ENCODE results near the gene IARS1. TPM values are rescaled to one million over a fixed set of nuclear protein-coding genes. Genes with fewer than 3 reads are reported as not detected.

IARS1 gene
- total RNA-seq, 2 donors from 2014 or later: 50.4 to 73.3 TPM

DNA sequence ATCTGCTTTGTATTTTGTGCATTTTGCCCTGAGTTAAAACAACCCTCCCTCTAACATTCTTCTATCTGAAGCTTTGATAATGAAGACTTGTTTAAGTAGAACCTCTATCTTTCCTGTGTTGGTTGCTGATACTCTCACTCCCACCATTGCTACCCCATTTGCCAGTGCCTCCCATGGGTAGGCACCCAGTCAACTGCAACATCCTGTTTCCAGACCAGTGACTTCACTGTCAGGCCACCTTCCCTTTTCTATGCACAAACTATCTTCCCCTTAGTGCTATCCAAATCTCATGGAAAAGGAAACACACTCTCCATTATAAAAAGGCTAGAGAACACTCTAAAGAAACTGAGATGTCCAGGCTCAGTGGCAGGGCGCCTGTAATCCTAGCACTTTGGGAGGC lies 5.6 kb upstream of the IARS1 start:
- DNase-seq: no peak
- intact Hi-C loops (cut with DNase I): no loop called here
- ATAC-seq: no peak

DNA sequence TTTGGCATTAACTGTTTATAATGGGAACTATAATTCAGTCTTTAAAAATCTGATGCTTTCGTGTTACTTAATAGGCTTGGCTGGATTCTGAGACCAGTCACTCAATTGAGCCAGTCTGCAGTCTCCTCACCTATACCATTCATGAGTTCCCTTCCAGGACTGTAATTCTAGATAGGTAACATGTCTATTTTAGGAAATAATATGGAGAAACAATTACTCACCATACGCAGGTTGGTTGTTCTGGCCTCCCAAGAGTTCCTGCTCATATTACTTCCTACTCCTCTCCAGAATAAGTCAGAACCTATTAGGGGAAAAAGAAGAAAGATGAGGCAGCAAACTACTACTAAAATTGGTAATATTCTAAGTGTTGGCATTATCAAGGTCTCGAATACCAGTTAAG lies 4.5 kb upstream of the IARS1 start:
- ATAC-seq (no peak), DNase-seq (no peak)
- intact Hi-C loops (cut with DNase I): no loop called here

DNA sequence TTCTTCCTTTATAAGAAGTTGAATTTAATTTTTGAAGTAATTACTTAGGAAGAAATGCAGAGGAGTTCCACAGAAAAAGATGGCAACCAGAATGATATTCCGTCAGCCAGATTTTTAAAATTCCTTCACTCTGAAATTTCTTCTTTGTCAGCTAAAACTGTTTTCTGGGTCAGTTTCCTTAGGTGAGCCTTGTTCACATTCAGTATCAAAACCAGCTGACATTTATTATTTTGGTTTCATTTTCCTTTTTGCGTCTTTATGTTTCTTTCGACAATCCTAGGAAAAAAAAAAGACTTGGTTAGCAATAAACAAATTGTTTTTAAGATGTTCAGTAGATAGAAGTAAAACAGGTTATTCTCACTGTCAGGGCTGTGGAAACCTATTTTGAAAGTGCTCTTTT lies 4.1 kb upstream of the IARS1 start:
- no peak for ATAC-seq
- no peak for DNase-seq
- intact Hi-C loops (cut with DNase I): no loop called here

DNA sequence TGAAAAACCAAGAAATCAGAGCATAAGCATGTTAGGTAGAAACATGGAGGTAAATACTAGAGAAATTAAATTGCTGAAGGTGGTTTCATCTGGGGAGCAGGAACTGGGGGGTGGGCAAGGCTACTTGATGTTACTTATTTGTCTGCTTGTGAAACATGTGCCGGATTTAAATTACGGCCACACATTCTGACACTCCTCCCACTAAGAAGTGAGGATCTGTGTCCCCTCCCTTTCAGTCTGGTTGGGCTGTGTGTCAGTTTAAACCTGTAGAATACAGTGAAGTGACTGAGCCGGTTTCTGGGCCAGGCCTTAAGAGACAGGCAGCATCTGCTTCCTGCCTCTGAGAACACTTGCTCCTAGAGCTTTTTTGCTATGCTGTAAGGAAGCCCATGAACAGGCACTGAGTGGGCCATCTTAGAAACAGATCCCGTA lies 2.3 kb upstream of the IARS1 start:
- DNase-seq (no peak), ATAC-seq (no peak)
- intact Hi-C loops (cut with DNase I): no loop called here

DNA sequence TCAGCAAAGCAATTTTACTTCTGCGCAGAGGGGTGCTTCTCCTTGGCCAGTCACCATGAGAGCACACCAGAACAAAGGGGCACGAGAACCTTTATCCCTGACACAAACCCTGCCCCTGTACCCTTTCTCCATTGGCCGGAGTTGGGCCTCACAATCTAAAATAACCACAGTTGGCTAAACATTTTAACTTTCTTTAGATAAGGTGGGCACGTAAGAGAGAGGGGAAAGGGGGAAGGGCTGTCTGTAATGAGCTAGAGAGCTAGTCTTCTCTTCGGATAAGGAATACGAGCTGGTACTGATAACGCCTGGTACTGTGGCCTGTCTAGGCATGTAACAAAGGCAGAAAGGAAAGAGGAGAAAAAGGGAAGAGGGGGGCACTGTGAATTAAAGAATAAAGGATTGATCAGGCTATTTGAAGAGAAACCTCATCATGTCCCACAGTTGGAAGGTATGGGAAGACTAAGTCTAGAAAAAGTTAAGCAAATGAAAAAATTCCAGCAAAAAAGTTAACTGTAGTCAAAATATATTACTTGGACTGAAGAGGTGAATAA lies 1.8 kb upstream of the IARS1 start:
- intact Hi-C loops (cut with DNase I): no loop called here
- DNase-seq: no peak
- ATAC-seq: no peak

DNA sequence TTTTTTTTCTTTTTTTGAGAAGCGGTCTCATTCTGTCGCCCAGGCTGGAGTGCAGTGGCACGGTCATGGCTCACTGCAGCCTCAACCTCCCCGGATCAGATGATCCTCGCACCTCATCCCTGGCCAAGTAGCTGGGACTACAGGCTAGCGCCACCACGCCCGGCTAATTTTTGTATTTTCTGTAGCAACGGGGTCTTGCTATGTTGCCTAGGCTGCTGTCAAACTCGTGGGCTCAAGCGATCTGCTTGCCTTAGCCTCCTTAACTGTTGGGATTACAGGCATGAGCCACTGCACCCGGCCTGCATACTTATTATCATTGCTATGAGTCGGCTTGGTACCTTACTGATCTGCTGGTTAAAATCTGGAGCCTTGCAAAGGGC lies 790 bp upstream of the IARS1 start:
- DNase-seq (no peak), ATAC-seq (peak in 1 of 2 donors; percentile 24)
- intact Hi-C loops (cut with DNase I): no loop called here

DNA sequence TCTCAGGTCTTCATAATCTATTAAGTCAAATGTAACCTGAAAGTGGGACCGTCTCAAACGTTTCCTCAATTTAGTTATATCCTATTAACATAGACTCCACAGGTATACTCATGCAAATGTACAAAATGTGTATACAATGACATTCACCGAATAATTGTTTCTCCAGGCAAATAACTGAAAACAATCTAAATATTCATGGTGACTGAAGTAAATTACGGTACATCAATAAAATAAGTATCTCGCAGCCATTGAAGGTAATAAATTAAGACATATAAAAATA lies 482 bp downstream of the IARS1 start:
- ATAC-seq (no peak), DNase-seq (no peak)
- intact Hi-C loops (cut with DNase I): no loop called here

DNA sequence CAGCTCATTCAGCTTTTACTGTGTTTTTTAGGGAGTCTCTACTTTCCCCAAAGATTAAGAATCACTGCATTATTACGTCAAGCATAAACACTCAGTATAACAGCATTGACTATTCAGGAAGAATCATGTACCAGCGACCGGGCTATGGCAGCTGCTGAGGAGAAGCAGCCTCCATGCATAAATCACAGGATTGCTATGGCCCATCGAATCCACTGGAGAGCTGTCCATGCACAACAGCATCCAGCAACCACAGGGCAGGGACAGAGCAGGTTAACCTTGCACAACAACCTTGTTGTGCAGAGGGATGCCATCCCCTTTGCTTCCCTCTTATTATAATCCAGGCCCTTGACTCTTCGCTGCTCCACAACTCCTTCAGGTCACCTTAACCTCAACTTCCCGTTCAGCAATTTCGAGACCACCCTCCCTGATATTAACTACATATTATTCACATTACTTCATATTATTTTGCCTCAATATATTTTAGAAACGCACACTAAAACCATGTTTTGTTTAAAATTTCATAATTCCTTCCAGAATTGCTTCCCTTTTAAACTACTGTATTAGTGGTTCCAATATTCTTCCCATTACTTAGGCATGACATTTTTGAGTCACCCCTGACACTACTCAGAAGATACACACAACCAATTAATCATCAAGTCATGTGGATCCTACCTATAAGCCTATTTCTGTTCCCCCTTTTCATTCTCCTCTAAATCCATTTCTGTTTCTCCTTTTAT lies 991 bp downstream of the IARS1 start:
- DNase-seq (no peak), ATAC-seq (no peak)
- intact Hi-C loops (cut with DNase I): no loop called here

DNA sequence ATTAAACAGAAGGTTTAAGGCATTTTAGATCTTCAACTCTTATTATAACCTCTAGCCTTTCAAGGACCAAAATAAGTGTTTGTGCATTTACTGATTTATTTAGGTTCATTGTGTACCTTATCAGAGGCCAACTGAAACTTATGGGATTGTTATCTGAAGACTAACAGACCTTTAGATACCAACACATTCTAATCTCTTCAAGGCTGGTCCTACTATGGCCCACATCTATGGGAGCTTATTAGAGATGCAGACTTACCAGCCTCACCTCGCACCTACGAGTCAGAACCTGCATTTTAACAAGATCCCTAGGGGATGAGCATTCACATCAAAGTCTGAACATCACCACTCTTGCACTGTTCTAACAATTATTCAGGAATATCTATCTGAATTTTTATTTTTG lies 1.9 kb downstream of the IARS1 start:
- no peak for DNase-seq
- ATAC-seq: no peak
- intact Hi-C loops (cut with DNase I): no loop called here

DNA sequence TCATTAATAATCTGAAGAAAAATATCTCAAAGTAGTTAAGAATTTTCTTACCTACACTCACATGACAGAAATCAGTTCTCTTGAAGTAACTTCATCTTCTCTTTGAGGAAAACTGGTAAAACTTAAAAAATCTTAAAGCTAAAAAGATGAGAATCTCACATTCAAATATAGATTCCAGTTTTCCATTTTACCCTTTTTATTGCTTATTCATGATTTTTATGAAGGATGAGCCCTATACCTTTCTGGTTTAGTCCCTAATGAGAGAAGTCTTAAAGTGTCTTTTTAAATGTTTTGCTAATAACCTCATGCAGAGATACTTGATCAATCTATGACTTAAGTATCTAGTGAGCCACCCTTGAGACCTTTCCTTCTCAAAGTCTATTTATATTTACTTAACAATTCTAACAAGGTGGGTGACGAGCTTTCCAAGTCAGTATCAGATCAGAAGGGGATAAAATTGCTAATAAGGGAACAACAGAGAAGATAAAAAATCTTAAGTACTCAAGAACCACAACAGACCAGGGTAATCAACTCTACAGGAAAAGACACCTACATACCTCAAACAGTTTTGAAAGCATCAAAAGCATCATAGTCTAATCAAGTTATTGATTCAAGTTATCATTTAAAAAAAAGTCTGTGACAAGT lies 2.6 kb downstream of the IARS1 start:
- DNase-seq (no peak), ATAC-seq (no peak)
- intact Hi-C loops (cut with DNase I): no loop called here

DNA sequence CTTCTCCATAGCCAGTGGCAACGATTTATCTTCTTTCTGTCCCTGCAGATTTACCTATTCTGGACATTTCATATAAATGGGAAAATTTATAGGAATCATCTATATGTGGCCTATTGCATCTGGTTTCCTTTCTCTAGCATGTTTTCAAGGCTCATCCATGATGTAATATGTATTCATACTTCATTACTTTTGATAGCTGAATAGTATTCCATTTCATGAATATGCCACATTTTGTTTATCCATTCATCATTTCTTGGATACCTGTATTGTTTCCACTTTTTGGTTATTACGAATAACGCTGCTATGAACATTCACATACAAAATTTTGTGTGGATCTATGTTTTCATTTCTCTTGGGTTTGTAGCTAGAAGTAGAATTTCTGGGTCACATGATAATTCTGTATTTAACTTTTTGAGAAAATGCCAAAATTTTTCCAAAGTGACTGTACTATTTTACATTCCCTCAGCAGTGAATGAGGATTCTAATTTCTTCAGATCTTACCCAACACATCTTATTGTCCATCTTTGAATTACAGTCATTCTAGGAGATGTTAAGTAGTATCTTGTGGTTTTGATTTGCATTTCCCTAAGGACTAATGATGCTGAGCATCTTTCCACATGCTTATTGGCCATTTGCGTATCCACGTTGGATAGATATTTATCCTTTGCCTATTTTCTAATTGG lies 3.6 kb downstream of the IARS1 start:
- ATAC-seq (no peak), DNase-seq (no peak)
- intact Hi-C loops (cut with DNase I): loop anchor here in 1 of 2 donors (10.0 kb wide), 1 partner anchor 55 kb away; no protein-coding TSS in a partner anchor

DNA sequence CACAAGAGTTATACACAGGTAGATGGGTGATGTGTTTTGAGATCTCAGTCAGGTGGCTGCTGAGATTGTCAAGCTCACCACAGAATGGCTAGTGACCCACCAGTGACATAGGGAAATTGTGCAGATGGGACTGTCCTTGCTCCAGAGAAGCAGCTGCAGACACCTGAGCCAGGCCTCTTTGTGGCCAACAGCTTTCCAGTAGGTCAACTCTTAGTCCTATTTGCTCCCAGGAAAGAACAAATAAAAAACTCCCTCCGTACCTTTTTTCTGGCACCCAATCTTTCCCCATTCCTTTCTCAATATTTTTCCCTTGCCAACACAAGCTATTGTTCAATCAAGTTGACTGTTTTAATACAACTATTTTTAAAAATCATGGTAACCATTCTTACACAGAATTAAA lies 14.2 kb downstream of the IARS1 start:
- intact Hi-C loops (cut with DNase I): no loop called here

DNA sequence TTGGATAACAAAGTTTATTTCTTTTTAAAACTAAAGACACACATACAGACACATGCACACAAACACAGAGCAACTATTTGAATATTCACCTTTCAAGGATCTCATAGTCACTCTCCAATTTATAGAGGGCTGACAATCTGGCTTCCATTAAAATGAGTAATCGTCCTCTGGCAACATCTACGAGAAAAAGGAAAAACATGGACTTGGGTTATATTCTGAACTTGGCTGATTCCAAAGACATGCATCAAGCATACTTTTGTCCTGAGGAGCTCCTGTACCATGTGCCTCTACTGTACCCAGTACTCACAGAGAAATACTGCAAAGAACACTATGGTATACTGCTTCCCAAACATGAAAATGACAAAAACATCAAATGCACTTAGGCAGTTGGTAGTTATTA lies 15.4 kb downstream of the IARS1 start:
- ATAC-seq (no peak), DNase-seq (no peak)
- intact Hi-C loops (cut with DNase I): no loop called here

More for the DNA sequence above, 14.2 kb downstream of the IARS1 start:
- DNase-seq (no peak), ATAC-seq (no peak)

DNA sequence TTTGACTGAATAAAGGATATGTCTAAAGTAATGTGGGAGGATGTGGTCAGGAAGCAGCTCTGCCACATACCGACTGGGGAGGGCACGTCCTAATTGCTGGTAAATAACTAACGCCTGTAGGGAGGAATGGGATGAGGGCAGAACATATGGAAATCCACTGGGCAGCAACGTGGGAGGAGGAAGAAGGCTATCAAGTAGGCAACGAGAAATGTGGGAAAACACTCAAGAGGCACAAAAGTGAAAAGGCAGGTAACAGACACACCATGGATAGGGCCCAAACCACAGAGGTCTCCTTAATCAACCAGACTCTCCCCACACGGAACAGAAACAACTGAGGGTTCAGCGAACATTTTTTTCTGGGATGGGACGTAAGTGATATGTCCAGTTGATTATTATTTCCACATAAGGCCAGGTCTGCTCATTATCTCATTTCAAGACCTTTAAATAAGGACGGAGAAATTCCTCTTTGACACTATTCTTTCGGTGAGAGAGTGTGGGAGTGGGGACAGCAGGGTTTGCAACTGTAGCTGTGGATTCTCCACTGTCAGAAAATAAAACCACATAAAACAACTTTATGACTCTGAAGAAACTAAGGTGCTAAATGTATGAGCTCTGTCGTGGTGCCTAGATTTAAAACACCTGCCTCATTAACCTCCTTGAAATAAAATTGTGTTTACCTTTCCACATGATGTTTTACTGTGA lies 17.0 kb downstream of the IARS1 start:
- no peak for ATAC-seq

DNA sequence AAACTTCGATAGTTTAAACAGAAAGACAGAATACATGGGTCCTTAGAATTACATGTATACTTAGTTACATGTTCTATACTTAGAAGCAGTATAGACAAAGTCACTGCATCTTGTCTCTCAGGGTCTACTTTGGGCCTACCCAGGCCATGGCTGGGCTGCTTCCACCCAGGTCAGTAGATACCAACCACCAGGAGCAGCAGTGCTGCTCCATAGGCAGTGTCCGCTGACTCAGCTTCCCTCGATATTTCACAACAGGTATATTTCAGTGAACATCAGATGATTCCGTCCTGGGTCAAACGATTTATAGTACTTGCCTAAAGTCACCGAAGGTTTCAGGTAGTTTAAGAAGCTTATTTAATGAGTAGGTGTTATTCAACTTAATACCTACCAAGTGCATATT lies 18.0 kb downstream of the IARS1 start:
- ATAC-seq: no peak
- intact Hi-C loops (cut with DNase I): no loop called here
- DNase-seq: no peak

More for the DNA sequence above, 17.0 kb downstream of the IARS1 start:
- intact Hi-C loops (cut with DNase I): no loop called here
- DNase-seq: no peak

DNA sequence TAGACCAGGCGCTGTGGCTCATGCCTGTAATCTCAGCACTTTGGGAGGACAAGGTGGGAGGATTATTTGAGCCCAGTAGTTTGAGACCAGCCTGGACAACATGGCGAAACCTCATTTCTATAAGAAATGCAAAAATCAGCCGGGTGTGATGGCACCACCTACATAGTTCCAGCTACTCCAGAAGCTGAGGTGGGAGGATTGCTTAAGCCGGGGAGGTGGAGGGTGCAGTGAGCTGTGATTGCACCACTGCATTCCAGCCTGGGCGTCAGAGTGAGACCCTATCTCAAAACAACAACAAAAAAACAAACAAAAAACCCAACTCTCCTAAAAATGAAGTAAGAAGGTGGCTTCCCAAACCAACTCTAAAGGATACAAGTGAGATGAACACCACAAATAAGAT lies 23.0 kb downstream of the IARS1 start:
- no peak for DNase-seq
- intact Hi-C loops (cut with DNase I): no loop called here
- ATAC-seq: no peak

DNA sequence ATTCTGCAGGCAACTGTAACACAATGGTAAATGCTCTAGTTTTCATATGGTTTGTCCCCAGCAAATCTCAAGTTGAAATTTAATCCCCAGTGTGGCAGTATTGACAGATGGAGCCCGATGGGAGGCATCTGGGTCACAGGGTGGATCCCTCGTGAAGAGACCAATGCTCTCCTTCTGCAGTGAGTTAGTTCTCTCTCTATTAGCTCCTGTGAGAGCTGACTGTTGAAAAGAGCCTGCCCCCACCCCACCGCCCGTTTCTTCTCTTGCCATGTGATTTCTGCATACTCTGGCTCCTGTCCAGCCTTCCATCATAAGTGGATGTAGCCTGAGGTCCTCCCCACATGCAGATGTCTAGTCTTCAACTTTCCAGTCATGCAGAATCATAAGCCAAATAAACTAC lies 27.0 kb downstream of the IARS1 start:
- intact Hi-C loops (cut with DNase I): no loop called here
- ATAC-seq: peak in 1 of 2 donors; percentile 34
- DNase-seq: no peak

DNA sequence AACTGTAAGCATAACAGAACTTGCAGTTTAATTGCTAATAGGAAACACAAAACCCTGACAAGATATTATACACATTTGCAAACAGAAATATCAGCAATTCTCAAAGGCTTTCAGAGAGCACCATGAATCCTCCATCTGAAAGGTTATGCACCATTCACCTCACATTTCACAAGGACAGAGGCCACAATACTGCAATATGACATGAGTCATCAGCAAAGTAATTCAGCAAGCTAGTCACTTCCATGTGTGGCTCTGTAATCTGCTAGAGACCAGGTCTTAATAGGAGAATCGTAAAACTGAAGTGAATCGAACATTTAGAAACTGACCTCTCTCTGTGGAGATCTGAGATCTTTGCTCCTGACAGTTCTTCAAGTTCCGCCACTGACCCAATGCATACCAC lies 28.3 kb downstream of the IARS1 start:
- intact Hi-C loops (cut with DNase I): no loop called here
- DNase-seq (no peak), ATAC-seq (no peak)

DNA sequence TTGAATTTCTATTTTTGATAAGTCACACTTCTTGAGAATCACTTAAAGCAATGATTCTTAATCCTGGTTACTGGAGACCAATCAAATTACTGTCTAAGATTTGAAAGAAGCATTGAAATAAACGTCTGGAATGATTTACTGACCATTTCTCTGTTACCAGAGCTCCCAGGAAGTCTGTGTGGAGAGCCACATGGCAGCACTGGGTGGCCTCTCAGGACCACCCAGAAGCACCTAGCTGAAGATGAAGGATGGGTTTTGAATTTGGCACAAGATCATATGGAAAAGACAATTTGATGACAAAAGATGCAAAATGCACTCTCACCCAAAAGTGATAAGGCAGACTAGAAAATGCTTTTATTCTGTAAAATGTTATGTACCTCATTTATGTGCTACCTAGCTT lies 30.4 kb downstream of the IARS1 start:
- DNase-seq (no peak), ATAC-seq (no peak)
- intact Hi-C loops (cut with DNase I): no loop called here

DNA sequence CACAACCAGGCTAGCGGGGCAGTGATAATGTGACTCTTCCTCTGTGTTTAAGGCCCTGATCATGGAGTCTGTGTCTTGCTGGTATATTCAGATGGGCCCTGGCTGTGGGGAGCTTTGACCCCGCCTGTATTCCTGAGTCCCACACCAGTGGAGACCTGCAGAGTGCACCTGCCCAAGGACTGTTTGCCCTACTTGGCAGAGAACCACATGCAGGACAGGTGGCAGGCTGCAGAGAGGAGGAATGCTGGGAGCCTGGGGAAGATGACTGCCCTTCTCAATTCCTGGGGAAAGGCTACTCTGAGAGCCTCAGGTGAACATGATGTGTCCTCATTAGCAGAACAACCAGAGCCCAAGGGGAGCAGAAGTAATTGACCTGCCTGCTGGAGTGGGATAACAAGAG lies 36.2 kb downstream of the IARS1 start:
- DNase-seq (no peak), ATAC-seq (no peak)
- intact Hi-C loops (cut with DNase I): no loop called here

All from left cardiac atrium (tissue), 4 donors.